Activated B cell treated with CpG ODN at 0.5 μM for 24 hours (primary cell): ENCODE results near the gene CACNA1B. TPM values are rescaled to one million over a fixed set of nuclear protein-coding genes. Genes with fewer than 3 reads are reported as not detected.

ENCODE experiments used
- ATAC-seq: fragments of 200-7000 bp; cut with Tn5 transposase; one replicate; pipeline ENCODE4 v1.10.0; 2021; ENCODE audit warnings: low read depth, mild to moderate bottlenecking, moderate library complexity
- CTCF ChIA-PET: fragments of 350-600 bp; sonication (Branson Sonifier 250); formaldehyde crosslinking; loops from one replicate; lab custom pipeline; 2021; ENCODE audit warnings: antibody characterized with exemption; lab: Charles Lee
- POLR2A ChIA-PET: fragments of 350-600 bp; sonication (Branson Sonifier 250); formaldehyde crosslinking; loops from one replicate; lab custom pipeline; 2021; ENCODE audit warnings: antibody characterized with exemption; lab: Charles Lee
- DNase-seq: peaks from one replicate; pipeline ENCODE4 v3.0.0; 2022
- H3K27ac Mint-ChIP-seq: one replicate; pipeline ENCODE4 v1.8.0; 2020; ENCODE audit warnings: mixed read lengths
- H3K27me3 Mint-ChIP-seq: one replicate; pipeline ENCODE4 v1.8.0; 2021; ENCODE audit warnings: mixed read lengths
- H3K36me3 Mint-ChIP-seq: one replicate; pipeline ENCODE4 v1.8.0; 2021; ENCODE audit warnings: low read depth, mixed read lengths
- H3K4me1 Mint-ChIP-seq: one replicate; pipeline ENCODE4 v1.8.0; 2021; ENCODE audit warnings: mixed read lengths
- H3K4me3 Mint-ChIP-seq: one replicate; pipeline ENCODE4 v1.8.0; 2020; ENCODE audit warnings: mild to moderate bottlenecking, mixed read lengths
- H3K9me3 Mint-ChIP-seq: one replicate; pipeline ENCODE4 v1.8.0; 2020; ENCODE audit warnings: mixed read lengths
- CTCF ChIP-seq: fragments of 200-600 bp; IDR thresholded peaks from one replicate; pipeline ENCODE4 v1.8.0; 2022; ENCODE audit warnings: antibody characterized with exemption, mild to moderate bottlenecking
- intact Hi-C: fragments of 100-400 bp; cut with micrococcal nuclease; formaldehyde crosslinking; loops from one replicate; pipeline ENCODE4 v1.15.1; 2024
- total RNA-seq: library from RNA; stranded (reverse); gene quantifications from 2 replicates; pipeline ENCODE4 v1.2.3, GENCODE V29; 2022

CACNA1B gene
- total RNA-seq, 1 donor from 2014 or later: 1.5 TPM

DNA sequence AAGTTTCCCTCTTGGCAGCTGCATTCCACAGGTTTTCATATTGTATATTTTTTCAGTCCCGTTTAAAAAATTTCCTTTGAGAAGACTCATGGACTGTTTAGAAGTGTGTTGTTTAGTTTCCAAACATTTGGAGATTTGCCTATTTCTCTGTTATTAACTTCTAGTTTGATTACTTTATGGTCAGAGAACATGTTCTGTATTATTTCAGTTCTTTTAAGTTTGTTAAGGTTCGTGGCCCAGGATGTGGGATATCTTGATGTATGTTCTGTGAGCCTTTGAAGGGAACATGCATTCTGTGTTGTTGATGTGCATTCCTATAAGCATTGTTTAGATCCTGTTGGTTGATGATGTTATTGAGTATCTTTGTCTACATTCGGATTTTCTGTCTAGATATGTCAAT, 153.6 kb downstream of the CACNA1B start:
- intact Hi-C loops: no loop called here
- Mint-ChIP-seq H3K4me1 (no peaks in the 10 kb centered on the region), H3K4me3 (no peak overlapping the region), H3K27me3 (peaks cover 55% of the 10 kb centered on the region), H3K36me3 (no peaks in the 10 kb centered on the region), H3K27ac (no peak overlapping the region), H3K9me3 (peaks cover 16% of the 10 kb centered on the region)
- ChIA-PET POLR2A (no interaction called here), CTCF (no interaction called here)
- DNase-seq: no peak
- ATAC-seq: no peak
- no peak for TF ChIP-seq CTCF

GRCh38 chr9:138033950-138034349, 156.4 kb downstream of the CACNA1B start:
- TF ChIP-seq CTCF: no peak
- Mint-ChIP-seq H3K36me3 (no peaks in the 10 kb centered on the region), H3K27ac (no peak overlapping the region), H3K27me3 (peaks cover 56% of the 10 kb centered on the region), H3K9me3 (peaks cover 14% of the 10 kb centered on the region), H3K4me1 (no peaks in the 10 kb centered on the region), H3K4me3 (no peak overlapping the region)
- no peak for DNase-seq
- ChIA-PET POLR2A (no interaction called here), CTCF (no interaction called here)
- intact Hi-C loops: no loop called here
- no peak for ATAC-seq

- POLR2A ChIA-PET: no interaction called here
- peaks cover 40% of the 10 kb centered on the region for H3K27me3 Mint-ChIP-seq
- CTCF ChIA-PET: no interaction called here
These were observed 159.6 kb downstream of the CACNA1B start for GRCh38 chr9:138037140-138037539.

DNA sequence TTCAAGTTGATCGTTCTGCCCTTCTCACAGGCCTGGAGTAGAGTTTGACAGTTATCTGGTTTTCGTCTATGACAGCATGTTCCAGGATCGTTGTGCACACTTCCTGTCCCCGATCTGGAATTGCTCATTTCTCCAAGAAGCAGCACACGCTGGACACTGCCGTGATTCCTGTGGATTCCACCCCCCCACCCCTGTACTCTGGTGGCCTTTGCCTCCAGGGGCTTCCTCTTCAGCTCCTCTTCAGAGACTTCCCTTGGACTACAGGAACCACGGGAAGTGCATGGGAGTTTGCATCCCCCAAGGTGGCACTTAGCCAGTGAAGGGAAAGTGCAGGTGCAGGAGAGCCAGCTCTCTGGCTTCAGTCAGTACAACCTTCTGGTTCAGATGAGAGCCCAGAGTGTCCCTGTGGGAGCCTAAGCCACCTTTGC, 160.7 kb downstream of the CACNA1B start:
- DNase-seq (no peak), ATAC-seq (no peak)
- H3K9me3 Mint-ChIP-seq: peaks cover under 1% of the 10 kb centered on the region
- CTCF ChIA-PET: no interaction called here
- peaks cover 35% of the 10 kb centered on the region for H3K27me3 Mint-ChIP-seq
- POLR2A ChIA-PET: no interaction called here
- H3K27ac Mint-ChIP-seq: no peak overlapping the region
- H3K36me3 Mint-ChIP-seq: no peaks in the 10 kb centered on the region
- no peak overlapping the region for H3K4me3 Mint-ChIP-seq
- TF ChIP-seq CTCF: no peak
- no peaks in the 10 kb centered on the region for H3K4me1 Mint-ChIP-seq
- intact Hi-C loops: no loop called here

More at GRCh38 chr9:138037140-138037539, 159.6 kb downstream of the CACNA1B start:
- H3K36me3 Mint-ChIP-seq: no peaks in the 10 kb centered on the region
- H3K4me1 Mint-ChIP-seq: no peaks in the 10 kb centered on the region
- peaks cover 11% of the 10 kb centered on the region for H3K9me3 Mint-ChIP-seq
- H3K4me3 Mint-ChIP-seq: no peak overlapping the region
- intact Hi-C loops: no loop called here
- ATAC-seq: no peak
- peak; percentile 4 for DNase-seq
- no peak for TF ChIP-seq CTCF
- no peak overlapping the region for H3K27ac Mint-ChIP-seq

DNA sequence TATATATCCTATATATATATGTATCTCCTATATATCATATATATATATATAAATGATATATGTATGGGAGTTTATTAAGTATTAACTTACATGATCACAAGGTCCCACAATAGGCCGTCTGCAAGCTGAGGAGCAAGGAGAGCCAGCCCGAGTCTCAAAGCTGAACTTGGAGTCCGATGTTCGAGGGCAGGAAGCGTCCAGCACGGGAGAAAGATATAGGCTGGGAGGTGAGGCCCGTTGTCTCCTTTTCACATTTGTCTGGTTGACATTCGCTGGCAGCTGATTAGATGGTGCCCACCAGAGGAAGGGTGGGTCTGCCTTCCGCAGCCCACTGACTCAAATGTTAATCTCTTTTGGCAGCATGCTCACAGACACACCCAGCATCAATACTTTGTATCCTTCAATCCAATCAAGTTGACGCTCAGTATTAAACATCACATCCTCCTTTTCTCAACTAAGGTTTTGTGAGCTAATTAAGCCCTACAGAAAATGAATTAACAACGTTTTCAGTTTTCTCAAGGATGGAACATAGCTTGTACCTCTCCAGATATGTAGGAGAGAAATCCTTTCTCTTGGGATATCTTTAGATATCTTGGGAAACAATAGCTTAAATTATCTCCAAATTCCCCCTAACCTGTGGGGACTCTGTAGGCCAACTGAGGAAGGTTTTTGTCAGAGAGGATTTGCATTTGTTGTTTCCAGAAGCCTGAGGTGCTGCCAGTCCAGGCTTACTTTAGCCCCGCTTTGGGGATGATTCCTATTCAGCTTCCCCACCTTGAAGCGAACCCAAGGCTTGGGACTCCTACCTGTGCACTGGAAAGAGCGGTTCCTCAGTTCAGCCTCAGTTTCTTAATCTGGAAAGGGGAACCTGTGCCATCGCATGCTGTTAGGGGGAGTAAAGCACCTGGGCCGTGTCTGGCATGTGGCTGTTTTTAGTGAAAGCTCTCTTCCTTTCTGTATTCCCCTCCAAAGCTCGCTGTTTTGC, 163.2 kb downstream of the CACNA1B start:
- intact Hi-C loops: no loop called here
- TF ChIP-seq CTCF: no peak
- H3K27ac Mint-ChIP-seq: no peak overlapping the region
- no peak overlapping the region for H3K4me3 Mint-ChIP-seq
- H3K4me1 Mint-ChIP-seq: no peaks in the 10 kb centered on the region
- ATAC-seq (no peak), DNase-seq (no peak)
- ChIA-PET POLR2A (no interaction called here), CTCF (no interaction called here)
- peaks cover 24% of the 10 kb centered on the region for H3K27me3 Mint-ChIP-seq
- H3K9me3 Mint-ChIP-seq: no peaks in the 10 kb centered on the region
- no peaks in the 10 kb centered on the region for H3K36me3 Mint-ChIP-seq
